Putamen (tissue), 1 donor: ENCODE results near the gene LYPLAL1.
A peak's percentile ranks its signal among the peaks of the same experiment; 100 is the strongest.

Experiments used
- DNase-seq: peaks from one replicate; pipeline ENCODE4 v3.0.0-alpha.2; 2016; ENCODE audit warnings: low spot score

The LYPLAL1 gene

GRCh38 chr1:219173758-219174459 lies at the start of gene LYPLAL1:
TSS of gene LYPLAL1 (plus strand) at chr1:219173878. CDS start at chr1:219173891, 13 bp downstream.
- peak; percentile 88 for DNase-seq

GRCh38 chr1:219124163-219124562 lies 49.5 kb upstream of the LYPLAL1 start:
- DNase-seq, result no peak

- DNase-seq, result no peak
These were observed 48.3 kb upstream of the LYPLAL1 start for GRCh38 chr1:219125342-219125741.

GRCh38 chr1:219126377-219126776 lies 47.3 kb upstream of the LYPLAL1 start:
- DNase-seq, result no peak

- no peak for DNase-seq
These were observed 44.7 kb upstream of the LYPLAL1 start for GRCh38 chr1:219128957-219129356.

- DNase-seq, result no peak
These were observed 43.2 kb upstream of the LYPLAL1 start for GRCh38 chr1:219130366-219130935.

- DNase-seq, result no peak
These were observed 40.7 kb upstream of the LYPLAL1 start for GRCh38 chr1:219132939-219133338.

- DNase-seq, result no peak
These were observed 34.9 kb upstream of the LYPLAL1 start for GRCh38 chr1:219138747-219139146.

- DNase-seq, result no peak
These were observed 33.3 kb upstream of the LYPLAL1 start for GRCh38 chr1:219140303-219140877.

- DNase-seq, result no peak
These were observed 29.9 kb upstream of the LYPLAL1 start for GRCh38 chr1:219143735-219144134.

GRCh38 chr1:219144658-219145315 lies 28.9 kb upstream of the LYPLAL1 start:
- no peak for DNase-seq

GRCh38 chr1:219147571-219148019 lies 26.1 kb upstream of the LYPLAL1 start:
- no peak for DNase-seq

GRCh38 chr1:219149009-219149577 lies 24.6 kb upstream of the LYPLAL1 start:
- no peak for DNase-seq

GRCh38 chr1:219149953-219150352 lies 23.7 kb upstream of the LYPLAL1 start:
- DNase-seq, result no peak

GRCh38 chr1:219150913-219151312 lies 22.8 kb upstream of the LYPLAL1 start:
- no peak for DNase-seq

- DNase-seq, result no peak
These were observed 22.2 kb upstream of the LYPLAL1 start for GRCh38 chr1:219151467-219151866.

GRCh38 chr1:219152751-219153150 lies 20.9 kb upstream of the LYPLAL1 start:
- no peak for DNase-seq

GRCh38 chr1:219153723-219154122 lies 20.0 kb upstream of the LYPLAL1 start:
- no peak for DNase-seq

- DNase-seq, result no peak
These were observed 18.5 kb upstream of the LYPLAL1 start for GRCh38 chr1:219155135-219155534.

GRCh38 chr1:219159946-219160645 lies 13.6 kb upstream of the LYPLAL1 start:
- DNase-seq, result no peak

GRCh38 chr1:219160967-219161366 lies 12.7 kb upstream of the LYPLAL1 start:
- no peak for DNase-seq

GRCh38 chr1:219161371-219161770 lies 12.3 kb upstream of the LYPLAL1 start:
- DNase-seq, result no peak
